GM18505 (cell line): ENCODE results near the gene FIGNL2.

ENCODE experiments used
- ATAC-seq: cut with Tn5 transposase; IDR thresholded peaks from one replicate; pipeline ENCODE4 v1.9.1; 2021; ENCODE audit not compliant: unreplicated experiment
- POLR2A ChIP-seq: IDR thresholded peaks from 4 replicates; pipeline ENCODE4 v1.6.1; 2011; ENCODE audit warnings: borderline replicate concordance; ENCODE audit not compliant: insufficient read depth, insufficient read length; ENCODE audit errors: extremely low read depth

FIGNL2 gene

GRCh38 chr12:51827925-51828818, 20.3 kb downstream of the FIGNL2 start:
- no peak for TF ChIP-seq POLR2A
- ATAC-seq: no peak

- ATAC-seq: no peak
Observed at GRCh38 chr12:51826881-51827280, 21.6 kb downstream of the FIGNL2 start.

GRCh38 chr12:51825216-51825615, 23.3 kb downstream of the FIGNL2 start:
- no peak for TF ChIP-seq POLR2A
- no peak for ATAC-seq

More at GRCh38 chr12:51826881-51827280, 21.6 kb downstream of the FIGNL2 start:
- no peak for TF ChIP-seq POLR2A

GRCh38 chr12:51823875-51824565, 24.5 kb downstream of the FIGNL2 start:
- no peak for ATAC-seq
- TF ChIP-seq POLR2A: no peak

- no peak for ATAC-seq
- TF ChIP-seq POLR2A: no peak
Observed at GRCh38 chr12:51822956-51823355, 25.6 kb downstream of the FIGNL2 start.

GRCh38 chr12:51822261-51822616, 26.3 kb downstream of the FIGNL2 start:
- no peak for TF ChIP-seq POLR2A
- ATAC-seq: no peak

- no peak for ATAC-seq
- TF ChIP-seq POLR2A: no peak
Observed at GRCh38 chr12:51821440-51822260, 26.9 kb downstream of the FIGNL2 start.

GRCh38 chr12:51820526-51821439, 27.7 kb downstream of the FIGNL2 start:
- TF ChIP-seq POLR2A: no peak
- ATAC-seq: no peak

- TF ChIP-seq POLR2A: no peak
- ATAC-seq: no peak
Observed at GRCh38 chr12:51819736-51820525, 28.6 kb downstream of the FIGNL2 start.

GRCh38 chr12:51818566-51819300, 29.8 kb downstream of the FIGNL2 start:
- ATAC-seq: no peak

GRCh38 chr12:51818086-51818485, 30.4 kb downstream of the FIGNL2 start:
- no peak for TF ChIP-seq POLR2A
- no peak for ATAC-seq

More at GRCh38 chr12:51818566-51819300, 29.8 kb downstream of the FIGNL2 start:
- TF ChIP-seq POLR2A: no peak

- ATAC-seq: no peak
- no peak for TF ChIP-seq POLR2A
Observed at GRCh38 chr12:51817027-51817953, 31.2 kb downstream of the FIGNL2 start.
